GM10248 (cell line): Measurements from ENCODE around the gene UBASH3B.
A peak's percentile ranks its signal among the peaks of the same experiment; 100 is the strongest.

Experiments used
- CTCF ChIA-PET: fragments of 300-600 bp; sonication (Branson Sonifier 250); formaldehyde crosslinking; extraction: SDS; loops from one replicate; lab custom pipeline; 2021; ENCODE audit warnings: antibody characterized with exemption; lab: Yijun Ruan, JAX
- POLR2A ChIA-PET: fragments of 350-650 bp; sonication (Branson Sonifier 250); formaldehyde crosslinking; extraction: SDS; loops from one replicate; lab custom pipeline; 2020; ENCODE audit warnings: antibody characterized with exemption; lab: Yijun Ruan, JAX
- DNase-seq: peaks from one replicate; pipeline ENCODE4 v3.0.0; 2012; ENCODE audit errors: extremely low spot score
- CTCF ChIP-seq: IDR thresholded peaks from 2 replicates; pipeline ENCODE4 v1.5.1; 2012; ENCODE audit warnings: mild to moderate bottlenecking, low read depth; ENCODE audit errors: extremely low read depth, missing control alignments, control extremely low read depth

Gene UBASH3B

GRCh38 chr11:122799406-122800105 is 144.0 kb downstream of the UBASH3B start:
- CTCF ChIA-PET, result interaction anchor here (1.7 to 6.4 kb wide), 3 partner anchors 7 to 55 kb away, joined by 10 to 148 read pairs (median 70); no protein-coding TSS in a partner anchor
- no peak for TF ChIP-seq CTCF
- no peak for DNase-seq
- POLR2A ChIA-PET, result no interaction called here

- no peak for DNase-seq
- TF ChIP-seq CTCF, result no peak
- CTCF ChIA-PET, result interaction anchor here (0.9 to 2.1 kb wide), 2 partner anchors 22 to 51 kb away, joined by 3 to 8 read pairs; no protein-coding TSS in a partner anchor
- POLR2A ChIA-PET, result no interaction called here
These were observed 147.4 kb downstream of the UBASH3B start for GRCh38 chr11:122802876-122803275.

- DNase-seq, result no peak
- TF ChIP-seq CTCF, result no peak
- ChIA-PET POLR2A (no interaction called here), CTCF (interaction anchor here (0.9 to 7.2 kb wide), 3 partner anchors 6 to 51 kb away, joined by 3 to 70 read pairs (median 8); no protein-coding TSS in a partner anchor)
These were observed 147.8 kb downstream of the UBASH3B start for GRCh38 chr11:122803306-122803705.

- ChIA-PET CTCF (interaction anchor here (0.9 to 7.2 kb wide), 5 partner anchors 7 to 50 kb away, joined by 3 to 70 read pairs (median 5); no protein-coding TSS in a partner anchor), POLR2A (no interaction called here)
- DNase-seq, result peak; percentile 29
- TF ChIP-seq CTCF, result no peak
These were observed 148.2 kb downstream of the UBASH3B start for GRCh38 chr11:122803716-122804115.

GRCh38 chr11:122804161-122804560 is 148.6 kb downstream of the UBASH3B start:
- POLR2A ChIA-PET, result no interaction called here
- CTCF ChIA-PET, result interaction anchor here (0.9 to 7.2 kb wide), 6 partner anchors 7 to 60 kb away, joined by 3 to 70 read pairs (median 4); no protein-coding TSS in a partner anchor
- no peak for TF ChIP-seq CTCF
- DNase-seq, result no peak

GRCh38 chr11:122804796-122805195 is 149.3 kb downstream of the UBASH3B start:
- DNase-seq, result no peak
- POLR2A ChIA-PET, result no interaction called here
- no peak for TF ChIP-seq CTCF
- CTCF ChIA-PET, result interaction anchor here (0.9 to 7.2 kb wide), 7 partner anchors 8 to 217 kb away, joined by 3 to 70 read pairs (median 5); no protein-coding TSS in a partner anchor
